Pancreas (tissue), 10 donors: ENCODE data around the gene KRT84. TPM values are rescaled to one million over a fixed set of nuclear protein-coding genes. Genes with fewer than 3 reads are reported as not detected.

ENCODE experiments used
- ATAC-seq, 4 donors: fragments of 200-7000 bp; cut with Tn5 transposase; one replicate each; pipeline versions ENCODE4 v1.8.0 to v1.9.1; 2020; ENCODE audit warnings: mild to moderate bottlenecking in 4 of 4, moderate library complexity in 4 of 4
- DNase-seq, 6 donors: peaks; one replicate each; pipeline ENCODE4 v3.0.0-alpha.2; 2020
- FAIRE-seq: peaks from 2 replicates; lab custom pipeline; 2012; peaks lifted over from hg19 to GRCh38; lab: Jason Lieb, UNC
- H3K27ac ChIP-seq, 4 donors: fragments of 200-600 bp; sonication (generic); 1 replicate in 3 of 4; 2 replicates in 1 of 4; pipeline versions ENCODE4 v1.5.0 to v1.8.0; 2020
- H3K27me3 ChIP-seq, 4 donors: fragments of 200-600 bp; one replicate each; pipeline ENCODE4 v1.8.0; 2021
- H3K36me3 ChIP-seq, 3 donors: fragments of 200-600 bp; sonication (generic) in 1 of 3; one replicate each; pipeline versions ENCODE4 v1.5.0 to v1.8.0; 2020 to 2021
- H3K4me1 ChIP-seq, 3 donors: fragments of 200-600 bp; one replicate each; pipeline ENCODE4 v1.8.0; 2021
- H3K4me3 ChIP-seq, 4 donors: fragments of 200-600 bp; sonication (generic) in 2 of 4; one replicate each; pipeline versions ENCODE4 v1.5.0 to v1.8.0; 2020 to 2021
- H3K9me3 ChIP-seq, 4 donors: fragments of 200-600 bp; one replicate each; pipeline ENCODE4 v1.8.0; 2021
- CTCF ChIP-seq, 4 donors: fragments of 200-600 bp; sonication (generic) in 3 of 4; IDR thresholded peaks; one replicate each; pipeline versions ENCODE4 v1.5.0 to v1.8.0; 2021; ENCODE audit warnings: antibody characterized with exemption in 4 of 4
- WGBS, 2 donors: extraction: QIAGEN DNeasy Blood & Tissue Kit; methylation state at CpG; one replicate each; pipeline ENCODE4 v1.1.7; 2013; 5-methylcytosine and 5-hydroxymethylcytosine counted together
- intact Hi-C, 3 donors: fragments of 100-400 bp; cut with DNase I; formaldehyde crosslinking; loops; one replicate each; pipeline versions ENCODE4 v1.11.1 to v1.14.2; 2022
- polyA plus RNA-seq, 2 donors: library from polyadenylated mRNA; stranded (reverse); fragments of 200-250 nt; gene quantifications; one replicate each; pipeline ENCODE4 v1.2.3, GENCODE V29; 2013
- total RNA-seq, 6 donors: library from RNA; stranded (reverse); fragmentation: NEBNext Ultra II Directional in 4 of 6; extraction: Animal tissue kit (Norgen Biotek cat#: 25700) in 4 of 6; gene quantifications; one replicate each; pipeline versions ENCODE4 v1.2.1 to v1.2.4, GENCODE V29; 2021 to 2023
- donor health status: healthy with polysubstance abuse.
- donor health status: DM: no; HTN: no; CAD: no; lungs with moderate emphysema.
- donor health status: DM: no; HTN: no; CAD: no.
- donor health status: control.
- donor health status: control.
- donor health status: Bipolar disorder and iron deficiency.
- donor health status: DM: yes; HTN: yes; CAD: no.
- donor health status: DM: no; HTN: no; CAD: no.
- donor health status: DM: no; HTN: no; CAD: no.
- donor health status: DM: yes; HTN: yes; CAD: no.

Gene KRT84
- total and polyA plus RNA-seq, 8 donors, result not detected

- FAIRE-seq (peak; percentile 17), ATAC-seq (peak; percentile 95 to 98 (median 97))
Measured at GRCh38 chr12:52372216-52373154, 13.0 kb downstream of the KRT84 start.

GRCh38 chr12:52371716-52372115 is 13.7 kb downstream of the KRT84 start:
- no peaks in the 10 kb centered on the region for H3K27me3 ChIP-seq
- ATAC-seq, result no peak
- no peaks in the 10 kb centered on the region for H3K9me3 ChIP-seq
- no peaks in the 10 kb centered on the region for H3K4me1 ChIP-seq
- no peak overlapping the region for H3K27ac ChIP-seq
- intact Hi-C loops, result loop anchor here in 2 of 3 donors (5.0 to 10.0 kb wide), 2 partner anchors 493 to 496 kb away; no protein-coding TSS in a partner anchor
- DNase-seq, result no peak
- WGBS, 2 donors, result 81 to 83% methylated on average over 3 of the region's 3 CpGs
- no peak for TF ChIP-seq CTCF (IDR thresholded peaks at IDR 0.05)
- H3K4me3 ChIP-seq, result no peak overlapping the region
- no peak for FAIRE-seq
- H3K36me3 ChIP-seq, result no peaks in the 10 kb centered on the region

More at GRCh38 chr12:52372216-52373154, 13.0 kb downstream of the KRT84 start:
- Histone ChIP-seq H3K4me3 (no peak overlapping the region), H3K9me3 (no peaks in the 10 kb centered on the region), H3K4me1 (no peaks in the 10 kb centered on the region), H3K27ac (no peak overlapping the region), H3K27me3 (no peaks in the 10 kb centered on the region), H3K36me3 (no peaks in the 10 kb centered on the region)
- peak; percentile 38 to 69 (median 53) for TF ChIP-seq CTCF (IDR thresholded peaks at IDR 0.05)
- intact Hi-C loops, result loop anchor here in 2 of 3 donors (5.0 to 10.0 kb wide), 2 partner anchors 492 to 495 kb away; no protein-coding TSS in a partner anchor
- 32 to 41% methylated on average over 10 of the region's 10 CpGs for WGBS, 2 donors
- DNase-seq, result peak; percentile 72 to 90 (median 84)

GRCh38 chr12:52370926-52371608 is 14.4 kb downstream of the KRT84 start:
- Histone ChIP-seq H3K36me3 (no peaks in the 10 kb centered on the region), H3K9me3 (no peaks in the 10 kb centered on the region), H3K27ac (no peak overlapping the region), H3K4me3 (no peak overlapping the region), H3K4me1 (no peaks in the 10 kb centered on the region), H3K27me3 (no peaks in the 10 kb centered on the region)
- FAIRE-seq, result no peak
- intact Hi-C loops, result loop anchor here in 2 of 3 donors (5.0 to 10.0 kb wide), 2 partner anchors 494 to 496 kb away; no protein-coding TSS in a partner anchor
- no peak for TF ChIP-seq CTCF (IDR thresholded peaks at IDR 0.05)
- DNase-seq, result no peak
- ATAC-seq, result peak in 3 of 4 donors; percentile 19 to 47 (median 28)
- 80 to 84% methylated on average over 12 of the region's 12 CpGs for WGBS, 2 donors

- Histone ChIP-seq H3K9me3 (no peaks in the 10 kb centered on the region), H3K27ac (no peak overlapping the region), H3K36me3 (no peaks in the 10 kb centered on the region), H3K4me1 (no peaks in the 10 kb centered on the region), H3K4me3 (no peak overlapping the region), H3K27me3 (no peaks in the 10 kb centered on the region)
- intact Hi-C loops, result loop anchor here in 2 of 3 donors (5.0 to 10.0 kb wide), 2 partner anchors 495 to 497 kb away; no protein-coding TSS in a partner anchor
- no peak for DNase-seq
- no peak for FAIRE-seq
- TF ChIP-seq CTCF (IDR thresholded peaks at IDR 0.05), result no peak
- no peak for ATAC-seq
- 66 to 76% methylated on average over 6 of the region's 6 CpGs for WGBS, 2 donors
Measured at GRCh38 chr12:52369809-52370208, 15.6 kb downstream of the KRT84 start.
